Stimulated activated CD8-positive, alpha-beta memory T cell treated with anti-CD3 and anti-CD28 coated beads, Interleukin-12 subunit alpha, Interleukin-12 subunit beta, amount 100 ng/mL, for 1 hour (primary cell): ENCODE data around the gene CTRB1.
"Not testable (repeated sequence)": the region's sequence is repeated elsewhere in the genome, so short reads cannot be mapped to it uniquely, and the experiment has no call there.

ENCODE experiments used
- DNase-seq: peaks from one replicate; pipeline ENCODE4 v3.0.0-alpha.2; 2020; ENCODE audit warnings: low read depth

CTRB1 gene

GRCh38 chr16:75240633-75241032 is 21.8 kb downstream of the CTRB1 start:
- DNase-seq: not testable (repeated sequence)

- no peak for DNase-seq
Measured at GRCh38 chr16:75241412-75241811, 22.6 kb downstream of the CTRB1 start.

GRCh38 chr16:75241955-75242354 is 23.2 kb downstream of the CTRB1 start:
- no peak for DNase-seq

GRCh38 chr16:75242436-75243078 is 23.8 kb downstream of the CTRB1 start:
- DNase-seq: not testable (repeated sequence)

- DNase-seq: no peak
Measured at GRCh38 chr16:75243667-75244224, 25.0 kb downstream of the CTRB1 start.

- DNase-seq: no peak
Measured at GRCh38 chr16:75244225-75244809, 25.5 kb downstream of the CTRB1 start.

GRCh38 chr16:75244844-75245758 is 26.3 kb downstream of the CTRB1 start:
- no peak for DNase-seq

- DNase-seq: no peak
Measured at GRCh38 chr16:75246504-75247205, 27.9 kb downstream of the CTRB1 start.

- DNase-seq: no peak
Measured at GRCh38 chr16:75247249-75247648, 28.5 kb downstream of the CTRB1 start.

- no peak for DNase-seq
Measured at GRCh38 chr16:75248142-75248535, 29.4 kb downstream of the CTRB1 start.

- no peak for DNase-seq
Measured at GRCh38 chr16:75248536-75249380, 30.0 kb downstream of the CTRB1 start.

GRCh38 chr16:75249441-75249840 is 30.7 kb downstream of the CTRB1 start:
- no peak for DNase-seq

- no peak for DNase-seq
Measured at GRCh38 chr16:75250089-75250808, 31.5 kb downstream of the CTRB1 start.

- DNase-seq: no peak
Measured at GRCh38 chr16:75250809-75251279, 32.1 kb downstream of the CTRB1 start.

GRCh38 chr16:75251280-75252048 is 32.7 kb downstream of the CTRB1 start, which contains the start of gene BCAR1:
TSS of gene BCAR1 (minus strand) at chr16:75251624. CDS start at chr16:75251482, 142 bp downstream.
- no peak for DNase-seq

- no peak for DNase-seq
Measured at GRCh38 chr16:75252049-75252864, 33.5 kb downstream of the CTRB1 start.

GRCh38 chr16:75252946-75253911 is 34.4 kb downstream of the CTRB1 start:
- no peak for DNase-seq
